Stimulated activated effector memory CD8-positive, alpha-beta T cell treated with anti-CD3 and anti-CD28 coated beads, Interleukin-12 subunit alpha, Interleukin-12 subunit beta, amount 100 ng/mL, for 72 hours (primary cell): ENCODE results near the gene LOXHD1.

Source experiments
- ATAC-seq: fragments of 150-1000 bp; cut with Tn5 transposase; 2 replicates; pipeline ENCODE4 v1.10.0; 2021
- DNase-seq, 2 donors: peaks; one replicate each; pipeline ENCODE4 v3.0.0; 2021 to 2022; ENCODE audit warnings: low spot score in 2 of 2
- H3K27ac Mint-ChIP-seq: one replicate; pipeline ENCODE4 v1.8.0; 2022; ENCODE audit warnings: mild to moderate bottlenecking, mixed read lengths
- H3K36me3 Mint-ChIP-seq: one replicate; pipeline ENCODE4 v1.8.0; 2022; ENCODE audit warnings: mild to moderate bottlenecking, mixed read lengths
- H3K4me1 Mint-ChIP-seq: one replicate; pipeline ENCODE4 v1.8.0; 2022; ENCODE audit warnings: mixed read lengths
- H3K4me3 Mint-ChIP-seq: one replicate; pipeline ENCODE4 v1.8.0; 2022; ENCODE audit warnings: mild to moderate bottlenecking, mixed read lengths
- H3K9me3 Mint-ChIP-seq: one replicate; pipeline ENCODE4 v1.8.0; 2022; ENCODE audit warnings: mixed read lengths

Gene LOXHD1

DNA sequence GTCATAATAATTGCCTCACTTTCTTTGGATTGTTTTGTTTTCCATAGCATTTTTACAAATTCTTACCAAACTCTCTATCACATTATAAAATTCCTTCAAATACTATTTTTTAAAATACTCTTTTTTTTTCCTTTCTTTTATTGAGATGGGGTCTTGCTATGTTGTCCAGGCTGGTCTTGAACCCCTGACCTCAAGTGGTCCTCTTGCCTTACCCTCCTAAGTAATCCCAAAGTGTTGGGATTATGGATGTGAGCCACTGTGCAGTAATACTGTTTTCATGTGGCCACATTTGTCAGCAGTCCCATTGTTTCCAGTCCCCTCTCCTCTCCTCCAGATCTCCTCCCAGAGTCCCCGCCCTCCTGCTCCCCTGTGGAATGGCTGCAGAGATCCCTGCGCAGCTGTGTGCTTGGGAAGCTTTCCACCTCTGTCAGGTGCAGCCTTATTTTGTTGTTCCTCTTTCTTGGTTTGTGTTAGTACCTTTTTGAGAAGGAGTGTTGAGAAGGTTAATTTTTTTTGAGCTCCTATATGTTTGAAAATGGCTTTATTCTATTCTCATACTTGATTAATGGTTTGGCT is 227.3 kb downstream of the LOXHD1 start:
- ATAC-seq, result no peak
- Mint-ChIP-seq H3K27ac (no peak overlapping the region), H3K36me3 (no peaks in the 10 kb centered on the region), H3K4me1 (peaks cover 9% of the 10 kb centered on the region), H3K9me3 (no peaks in the 10 kb centered on the region), H3K4me3 (no peak overlapping the region)
- no peak for DNase-seq

DNA sequence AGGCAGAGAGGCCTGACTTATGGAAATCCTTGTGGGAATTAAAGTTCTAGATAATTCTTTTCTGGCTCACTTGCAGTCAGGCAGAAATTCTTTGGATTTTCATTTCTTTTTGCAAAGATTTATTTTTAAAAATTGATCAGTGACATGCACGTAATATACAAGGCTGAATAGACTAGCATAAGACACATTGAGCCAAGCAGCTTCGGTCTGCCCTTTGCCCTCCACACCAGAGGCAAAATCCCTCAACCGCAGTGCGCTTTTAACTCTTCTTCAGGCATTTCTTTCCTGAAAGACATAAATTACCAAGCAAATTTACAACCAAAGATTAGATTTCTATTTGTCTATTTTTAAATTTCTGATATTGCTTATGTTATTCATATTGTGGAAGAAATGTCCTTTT is 227.9 kb downstream of the LOXHD1 start:
- Mint-ChIP-seq H3K4me1 (peaks cover 5% of the 10 kb centered on the region), H3K36me3 (no peaks in the 10 kb centered on the region), H3K27ac (no peak overlapping the region), H3K9me3 (no peaks in the 10 kb centered on the region), H3K4me3 (no peak overlapping the region)
- DNase-seq, result no peak
- ATAC-seq, result no peak

DNA sequence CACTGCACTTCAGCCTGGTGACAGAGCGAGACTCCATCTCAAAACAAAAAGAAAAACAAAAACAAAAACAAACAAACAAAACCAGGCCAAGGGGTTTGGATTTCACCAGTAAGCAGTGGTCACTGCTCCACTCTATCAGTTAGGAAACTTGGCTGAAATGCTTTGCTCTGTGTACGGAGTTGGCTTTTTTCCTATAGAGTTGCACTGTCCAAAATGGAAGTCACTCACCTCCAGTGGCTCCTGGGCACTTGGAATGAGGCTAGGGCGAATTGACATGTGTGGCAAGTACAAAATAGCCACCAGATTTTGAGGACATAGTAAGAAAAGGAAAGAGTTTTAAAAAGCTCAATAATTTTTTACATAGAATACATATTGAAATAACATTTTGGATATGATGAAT is 228.7 kb downstream of the LOXHD1 start:
- peaks cover 5% of the 10 kb centered on the region for H3K4me1 Mint-ChIP-seq
- H3K9me3 Mint-ChIP-seq, result no peaks in the 10 kb centered on the region
- no peak for ATAC-seq
- no peak for DNase-seq
- no peak overlapping the region for H3K4me3 Mint-ChIP-seq
- H3K36me3 Mint-ChIP-seq, result no peaks in the 10 kb centered on the region
- H3K27ac Mint-ChIP-seq, result no peak overlapping the region

DNA sequence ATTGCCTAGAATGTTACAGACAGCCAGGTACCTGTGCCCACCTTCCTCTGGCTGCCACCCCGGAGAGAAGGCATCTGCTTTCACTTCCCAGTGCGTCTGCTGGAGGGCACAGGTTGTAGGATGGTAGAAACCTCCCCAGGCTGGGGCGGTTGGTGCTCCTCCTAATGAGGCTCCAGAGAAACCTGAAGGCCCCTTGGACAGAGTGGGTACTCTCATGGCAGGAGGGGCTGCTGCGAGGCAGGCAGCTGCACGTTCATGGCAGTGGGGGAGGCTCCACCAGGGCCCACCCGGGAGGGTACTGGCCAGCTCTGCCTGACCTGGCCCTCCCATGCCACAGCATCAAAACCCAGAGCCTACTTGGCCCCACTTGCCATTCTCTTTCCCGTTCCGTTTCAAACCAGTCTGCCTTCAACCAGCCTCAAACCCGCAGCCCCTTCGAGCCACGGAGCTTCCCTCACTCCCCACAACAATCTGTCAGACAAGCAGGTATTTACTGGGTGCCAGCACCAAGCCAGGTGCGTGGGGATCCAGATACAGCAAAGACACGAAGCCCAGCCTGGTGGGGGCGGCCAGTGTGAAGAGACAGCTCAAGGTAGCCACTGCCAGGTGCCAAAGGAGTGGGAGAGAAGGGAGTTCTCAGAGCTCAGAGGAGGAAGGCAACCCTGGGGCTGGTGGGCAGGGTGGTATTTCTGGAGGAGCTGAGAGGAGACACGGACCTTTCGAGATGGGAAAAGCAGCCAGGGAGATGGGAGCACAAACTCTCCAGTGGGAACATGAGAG is 229.6 kb downstream of the LOXHD1 start:
- DNase-seq (no peak), ATAC-seq (no peak)
- peaks cover 5% of the 10 kb centered on the region for H3K4me1 Mint-ChIP-seq
- no peaks in the 10 kb centered on the region for H3K9me3 Mint-ChIP-seq
- H3K27ac Mint-ChIP-seq, result no peak overlapping the region
- no peak overlapping the region for H3K4me3 Mint-ChIP-seq
- H3K36me3 Mint-ChIP-seq, result no peaks in the 10 kb centered on the region
